NCI-H1092 (cell line): ENCODE measurements around the gene OPRM1.

Source experiments
- DNase-seq: peaks from one replicate; lab custom pipeline; 2025; lab: John Stamatoyannopoulos, UW

OPRM1 gene

DNA sequence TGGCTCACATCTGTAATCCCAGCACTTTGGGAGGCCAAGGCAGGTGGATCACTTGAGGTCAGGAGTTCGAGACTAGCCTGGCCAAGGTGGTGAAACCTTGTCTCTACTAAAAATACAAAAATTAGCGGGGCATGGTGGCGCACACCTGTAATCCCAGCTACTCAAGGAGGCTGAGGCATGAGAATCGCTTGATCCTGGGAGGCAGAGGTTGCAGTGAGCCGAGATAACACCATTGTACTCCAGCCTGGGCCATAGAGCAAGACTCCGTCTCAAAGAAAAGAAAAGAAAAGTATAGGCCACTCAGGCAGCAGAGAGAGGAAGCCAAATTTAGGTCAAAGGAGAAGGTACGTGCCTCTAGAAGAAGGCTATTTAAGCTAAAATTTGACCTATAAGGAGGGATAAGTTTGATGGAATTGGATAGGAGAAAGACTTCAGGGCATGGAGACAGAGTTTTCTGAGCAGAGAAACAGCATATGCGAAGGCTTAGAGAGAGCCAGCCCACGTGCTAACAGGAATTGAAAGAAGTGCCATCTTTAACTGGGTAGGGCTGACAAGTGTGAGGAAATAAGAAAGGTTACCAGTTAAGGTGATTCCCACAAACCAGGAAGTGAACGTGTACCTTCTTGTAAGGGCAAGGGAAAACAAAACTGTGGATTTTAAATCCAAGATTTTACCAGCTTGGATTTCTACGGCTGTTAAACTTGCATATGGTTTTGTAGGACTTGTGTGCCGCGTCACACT lies 203.7 kb downstream of the OPRM1 start:
- no peak for DNase-seq

DNA sequence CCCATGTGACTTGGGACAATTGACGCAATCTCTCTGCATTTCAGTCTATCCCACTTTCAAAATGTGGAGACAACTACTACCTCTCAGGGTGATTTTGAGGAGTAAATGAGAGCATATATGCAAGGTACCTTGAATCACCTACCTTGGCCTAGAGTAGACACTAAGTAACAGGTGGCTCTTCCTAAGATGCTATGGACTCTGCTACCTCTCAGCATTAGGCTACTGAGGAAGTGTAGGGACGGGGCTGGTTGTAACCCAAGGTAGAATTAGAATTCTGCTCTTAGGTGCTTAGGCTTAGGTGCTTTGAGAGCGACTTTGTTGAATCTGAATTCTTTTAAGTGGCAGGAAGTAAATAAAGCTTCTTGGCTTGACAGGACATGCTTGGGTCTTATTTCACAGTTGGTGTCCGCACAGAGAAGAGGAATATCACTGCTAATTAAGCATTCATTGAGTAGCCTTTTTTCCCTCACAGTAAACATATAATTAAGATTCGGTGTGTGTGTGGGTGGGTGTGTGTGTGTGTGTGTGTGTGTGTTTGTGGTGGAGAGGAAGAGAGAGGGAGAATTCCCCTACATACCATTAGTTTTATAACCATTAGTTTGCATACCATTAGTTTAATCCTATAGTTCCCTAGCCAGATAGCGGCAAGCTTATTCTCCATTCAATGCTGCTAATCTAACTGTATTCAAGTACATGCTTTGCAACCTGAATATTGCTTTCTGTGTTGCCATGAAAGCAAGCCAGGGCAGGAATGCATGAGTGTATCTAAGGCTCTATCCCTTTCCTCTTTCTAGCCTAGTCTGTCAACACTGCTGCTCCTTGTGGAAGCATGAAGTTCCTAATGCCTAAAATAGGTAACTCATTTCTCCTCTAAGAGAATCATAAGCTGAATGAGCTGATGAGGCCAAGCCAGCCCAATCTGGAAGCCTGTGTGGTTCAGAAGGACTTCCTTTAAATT lies 205.0 kb downstream of the OPRM1 start:
- DNase-seq, result no peak

- DNase-seq, result no peak
Measured at GRCh38 chr6:154245506-154245905, 206.5 kb downstream of the OPRM1 start.

DNA sequence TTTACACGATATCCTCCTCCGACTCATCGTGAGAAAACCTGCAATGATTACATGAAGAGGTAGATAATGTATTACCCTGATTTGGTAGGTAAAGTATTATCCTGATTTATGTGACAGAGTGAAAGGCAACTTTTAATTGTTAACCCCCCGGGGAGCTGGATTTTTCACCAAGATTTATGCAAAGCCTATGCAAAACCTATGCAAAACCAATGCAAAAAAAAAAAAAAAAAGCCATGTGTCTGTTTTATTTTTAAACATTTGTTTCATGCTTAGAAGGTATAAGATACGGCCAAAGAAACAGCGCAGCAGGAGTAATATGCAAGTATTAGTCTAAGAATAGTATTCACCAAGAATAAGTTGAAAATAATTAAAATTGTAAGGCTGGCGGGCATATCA lies 207.7 kb downstream of the OPRM1 start:
- no peak for DNase-seq

GRCh38 chr6:154247119-154247861 lies 208.2 kb downstream of the OPRM1 start:
- DNase-seq, result no peak

DNA sequence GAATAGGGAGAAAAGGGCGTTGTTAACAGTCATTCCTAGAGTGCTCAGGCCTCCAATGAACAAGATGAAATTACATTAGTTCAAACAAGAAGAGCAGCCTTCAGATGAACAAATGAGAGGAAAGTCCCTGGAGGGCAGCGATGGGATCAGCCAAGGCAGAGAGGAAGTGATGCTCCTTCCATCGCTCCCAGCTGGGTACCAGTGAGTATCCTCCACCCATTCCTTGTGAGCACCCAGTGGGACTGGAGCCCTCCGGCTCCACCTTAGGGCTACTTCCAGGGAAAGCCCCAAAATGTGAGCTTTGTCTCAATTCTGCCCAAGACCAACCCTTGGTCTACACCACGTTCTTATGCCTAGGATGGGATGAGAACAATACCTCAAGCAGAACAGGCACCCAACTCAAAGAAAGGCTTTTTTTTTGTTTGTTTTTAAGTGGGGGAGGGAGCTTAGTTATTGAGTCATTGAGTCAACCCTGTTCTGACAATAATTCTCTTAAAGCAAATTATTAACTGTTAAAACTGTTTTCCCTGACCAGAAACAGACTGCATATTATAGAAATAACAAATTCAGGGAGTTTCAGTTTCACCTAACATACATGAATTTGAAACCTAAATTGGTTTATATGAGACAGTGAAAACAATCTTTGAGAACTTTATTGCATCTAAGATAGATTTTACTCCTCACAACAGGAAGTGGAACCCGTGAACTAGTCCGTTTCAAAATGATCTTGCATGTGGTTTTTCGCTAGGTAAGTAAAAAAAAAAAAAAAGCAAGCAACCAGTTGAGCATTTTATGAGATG lies 210.7 kb downstream of the OPRM1 start:
- DNase-seq, result no peak

DNA sequence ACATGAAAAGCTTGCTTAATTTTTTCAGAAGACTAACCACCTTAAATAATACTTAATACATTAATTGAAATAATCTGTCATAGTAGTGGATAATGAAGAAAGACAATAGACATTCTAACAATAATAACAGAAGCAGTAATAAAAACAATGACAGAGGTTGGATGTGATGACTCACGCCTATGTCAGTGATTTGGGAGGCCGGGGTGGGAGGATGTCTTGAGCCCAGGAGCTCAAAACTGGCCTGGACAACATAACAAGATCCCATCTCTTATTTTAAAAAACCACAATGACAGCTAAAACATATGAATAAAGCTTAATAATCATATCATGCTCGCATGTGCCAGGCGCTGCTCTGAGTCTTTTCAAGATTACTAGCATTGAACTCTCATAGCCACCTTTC lies 212.1 kb downstream of the OPRM1 start:
- no peak for DNase-seq

DNA sequence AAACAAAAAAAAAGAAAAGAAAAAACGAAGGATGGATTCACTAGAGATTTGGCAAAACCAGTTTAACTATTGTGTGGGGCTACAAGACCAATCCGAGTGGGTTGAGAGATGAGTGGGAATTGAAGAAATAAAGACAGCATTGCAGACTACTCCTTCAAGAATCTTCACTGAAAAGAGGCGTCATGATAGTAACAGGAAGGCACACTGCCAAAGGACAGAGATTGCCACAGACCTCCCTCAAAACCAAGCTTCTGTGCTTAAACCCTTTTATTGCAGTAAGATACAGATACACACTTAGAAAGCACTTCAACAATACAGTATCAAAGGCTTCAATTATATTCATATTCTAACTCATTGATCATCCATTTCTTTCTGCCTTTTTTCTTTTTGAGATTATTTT lies 213.6 kb downstream of the OPRM1 start:
- DNase-seq, result no peak

GRCh38 chr6:154257067-154257466 lies 218.0 kb downstream of the OPRM1 start:
- DNase-seq, result no peak

GRCh38 chr6:154258064-154258757 lies 219.2 kb downstream of the OPRM1 start:
- no peak for DNase-seq

GRCh38 chr6:154261688-154262397 lies 222.8 kb downstream of the OPRM1 start:
- no peak for DNase-seq

- no peak for DNase-seq
Measured at GRCh38 chr6:154266560-154267099, 227.6 kb downstream of the OPRM1 start.

- DNase-seq, result no peak
Measured at GRCh38 chr6:154267508-154268106, 228.6 kb downstream of the OPRM1 start.

DNA sequence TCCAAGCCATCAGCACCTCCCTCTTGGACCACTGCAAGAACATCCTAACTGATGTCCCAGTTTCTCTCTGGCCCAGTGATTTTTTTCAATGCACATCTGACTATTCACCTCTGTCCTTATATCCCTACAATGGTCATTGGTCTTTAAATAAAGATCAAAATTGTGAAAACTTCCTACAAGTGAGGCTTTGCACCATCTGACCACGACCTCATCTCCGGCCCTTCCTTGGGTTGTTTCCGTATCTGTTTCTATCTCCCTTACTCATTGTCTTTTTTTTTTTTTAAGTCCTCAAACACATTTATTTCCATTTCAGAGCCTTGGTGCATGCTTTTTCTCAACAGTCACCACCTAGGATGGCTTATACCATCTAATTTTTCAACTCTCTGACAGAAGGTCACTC lies 229.4 kb downstream of the OPRM1 start:
- no peak for DNase-seq

- DNase-seq, result no peak
Measured at GRCh38 chr6:154274168-154274567, 235.1 kb downstream of the OPRM1 start.

GRCh38 chr6:154276810-154277628 lies 238.0 kb downstream of the OPRM1 start:
- DNase-seq, result peak; percentile 21

- DNase-seq, result no peak
Measured at GRCh38 chr6:154277629-154278017, 238.6 kb downstream of the OPRM1 start.

GRCh38 chr6:154280521-154280920 lies 241.5 kb downstream of the OPRM1 start:
- DNase-seq, result no peak
